Loucy (cell line): ENCODE data around the gene SLC25A42.
A peak's percentile ranks its signal among the peaks of the same experiment; 100 is the strongest.
"Not testable (repeated sequence)": the region's sequence is repeated elsewhere in the genome, so short reads cannot be mapped to it uniquely, and the experiment has no call there.

Experiments
- H2AFZ ChIP-seq: fragments of 200-600 bp; sonication (generic); 2 replicates; pipeline ENCODE4 v1.6.0; 2016; ENCODE audit warnings: antibody characterized with exemption, mild to moderate bottlenecking, low read length, moderate library complexity
- H3F3A ChIP-seq: fragments of 200-600 bp; 2 replicates; pipeline ENCODE4 v1.6.0; 2016; ENCODE audit warnings: antibody characterized with exemption, low read depth, mild to moderate bottlenecking
- H3K27me3 ChIP-seq: fragments of 200-600 bp; sonication (generic); 2 replicates; pipeline ENCODE4 v1.6.1; 2014; ENCODE audit warnings: low read length, mild to moderate bottlenecking; ENCODE audit not compliant: insufficient read depth, poor library complexity, severe bottlenecking
- H3K36me3 ChIP-seq: fragments of 200-600 bp; sonication (generic); 2 replicates; pipeline ENCODE4 v1.6.1; 2016; ENCODE audit warnings: low read length; ENCODE audit not compliant: insufficient read depth
- H3K4me1 ChIP-seq: fragments of 200-600 bp; sonication (generic); 2 replicates; pipeline ENCODE4 v1.5.1; 2014; ENCODE audit warnings: low read length, mild to moderate bottlenecking; ENCODE audit not compliant: insufficient read depth, poor library complexity, severe bottlenecking
- H3K4me2 ChIP-seq: fragments of 200-600 bp; sonication (generic); 2 replicates; pipeline ENCODE4 v1.6.0; 2014; ENCODE audit warnings: antibody characterized with exemption, low read length, low read depth, mild to moderate bottlenecking; ENCODE audit not compliant: poor library complexity, severe bottlenecking
- H3K4me3 ChIP-seq: fragments of 200-600 bp; sonication (generic); 2 replicates; pipeline ENCODE4 v1.5.1; 2014; ENCODE audit warnings: low read length, mild to moderate bottlenecking, mixed read lengths; ENCODE audit not compliant: poor library complexity, severe bottlenecking
- H3K79me2 ChIP-seq: fragments of 200-600 bp; sonication (generic); 2 replicates; pipeline ENCODE4 v1.6.1; 2014; ENCODE audit warnings: low read length; ENCODE audit not compliant: insufficient read depth
- H3K9ac ChIP-seq: fragments of 200-600 bp; sonication (generic); 2 replicates; pipeline ENCODE4 v1.6.0; 2014; ENCODE audit warnings: mild to moderate bottlenecking, low read depth, low read length, moderate library complexity; ENCODE audit not compliant: poor library complexity, severe bottlenecking
- H3K9me2 ChIP-seq: fragments of 200-600 bp; sonication (generic); replicated peaks from 2 replicates; pipeline ENCODE4 v1.6.1; 2016; ENCODE audit warnings: low read depth, low read length, mixed read lengths
- H3K9me3 ChIP-seq: fragments of 200-600 bp; sonication (generic); 2 replicates; pipeline ENCODE4 v1.6.1; 2014; ENCODE audit warnings: mild to moderate bottlenecking, antibody characterized with exemption, low read length, low read depth; ENCODE audit not compliant: insufficient read depth
- H4K20me1 ChIP-seq: fragments of 200-600 bp; sonication (generic); 2 replicates; pipeline ENCODE4 v1.6.0; 2014; ENCODE audit warnings: antibody characterized with exemption, low read length, mild to moderate bottlenecking; ENCODE audit not compliant: insufficient read depth, poor library complexity, severe bottlenecking
- CTCF ChIP-seq: fragments of 200-600 bp; sonication (generic); conservative IDR thresholded peaks from 2 replicates; pipeline ENCODE4 v1.5.1; 2014; ENCODE audit warnings: mild to moderate bottlenecking, antibody characterized with exemption, low read length
- EZH2phosphoT487 ChIP-seq: fragments of 200-600 bp; IDR thresholded peaks from 2 replicates; pipeline ENCODE4 v1.6.1; 2018; ENCODE audit warnings: antibody characterized with exemption, mild to moderate bottlenecking, moderate library complexity, borderline replicate concordance

The SLC25A42 gene, protein sequence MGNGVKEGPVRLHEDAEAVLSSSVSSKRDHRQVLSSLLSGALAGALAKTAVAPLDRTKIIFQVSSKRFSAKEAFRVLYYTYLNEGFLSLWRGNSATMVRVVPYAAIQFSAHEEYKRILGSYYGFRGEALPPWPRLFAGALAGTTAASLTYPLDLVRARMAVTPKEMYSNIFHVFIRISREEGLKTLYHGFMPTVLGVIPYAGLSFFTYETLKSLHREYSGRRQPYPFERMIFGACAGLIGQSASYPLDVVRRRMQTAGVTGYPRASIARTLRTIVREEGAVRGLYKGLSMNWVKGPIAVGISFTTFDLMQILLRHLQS

DNA sequence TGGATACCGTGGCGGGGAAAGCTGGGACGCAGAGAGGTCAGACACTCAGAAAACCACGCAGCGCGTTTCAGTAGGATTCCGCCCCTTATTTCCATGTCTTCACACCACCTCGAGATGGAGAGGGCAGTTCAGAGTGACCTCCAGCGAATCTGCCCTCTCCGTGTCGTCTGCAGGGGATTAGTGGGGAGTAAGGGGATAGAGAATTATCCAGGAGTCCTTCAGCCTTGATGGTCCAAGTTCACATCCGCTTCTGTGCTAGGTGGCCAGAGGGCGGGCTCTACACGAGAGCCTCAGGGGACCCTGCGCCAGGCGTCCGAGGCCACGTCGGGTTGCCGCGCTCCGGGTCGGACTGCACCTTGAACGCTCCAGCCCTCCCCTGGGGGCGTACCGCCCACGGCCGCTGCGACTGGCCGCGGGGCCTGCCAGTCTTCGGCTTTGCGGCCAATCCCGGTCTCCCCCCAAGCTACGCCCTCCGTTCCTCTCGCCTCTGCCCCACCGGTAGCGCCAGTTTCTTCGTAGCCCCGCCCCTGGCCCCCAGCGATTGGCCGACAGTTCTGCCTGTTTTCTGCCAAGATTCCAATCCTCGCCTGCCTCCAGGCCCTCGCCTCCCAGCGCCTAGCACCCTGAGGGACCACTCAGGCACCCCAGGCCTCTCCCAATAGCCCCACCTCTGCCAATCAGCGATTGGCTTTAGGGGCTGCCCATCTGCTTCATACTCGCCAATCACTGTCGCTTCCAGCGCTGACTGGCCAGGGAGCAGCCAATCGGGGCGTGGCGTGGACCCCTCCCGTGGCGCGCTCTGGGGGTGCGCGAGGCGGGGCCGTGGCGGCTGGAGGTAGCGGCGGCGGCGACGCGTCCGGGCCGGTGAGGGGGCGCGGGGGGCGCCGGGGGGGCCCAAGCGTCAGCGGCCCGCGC lies at the start of gene SLC25A42:
SLC25A42 (plus strand) TSS at position 812 of the 915 bp plus-strand sequence. CDS start 32,131 bp downstream, outside the sequence.
- Histone ChIP-seq H3F3A (0 out of 2 replicates have a peak, but pooled peaks cover 4% of the 10 kb centered on the region), H3K9ac (peak within 1 kb of the TSS; percentile 84), H3K27me3 (no peaks in the 10 kb centered on the region), H3K9me3 (no peaks in the 10 kb centered on the region), H3K4me1 (peaks cover 47% of the 10 kb centered on the region), H2AFZ (peak within 1 kb of the TSS; percentile 68), H3K36me3 (no peaks in the 10 kb centered on the region; the same call in 1 of the 2 replicates), H3K4me2 (peak within 1 kb of the TSS; percentile 94), H3K79me2 (peaks cover 36% of the 10 kb centered on the region), H3K9me2 (no peaks in the 10 kb centered on the region), H3K4me3 (peak within 1 kb of the TSS; percentile 83), H4K20me1 (peaks cover 3% of the 10 kb centered on the region)
- no peak for TF ChIP-seq CTCF
- TF ChIP-seq EZH2phosphoT487 = no peak

DNA sequence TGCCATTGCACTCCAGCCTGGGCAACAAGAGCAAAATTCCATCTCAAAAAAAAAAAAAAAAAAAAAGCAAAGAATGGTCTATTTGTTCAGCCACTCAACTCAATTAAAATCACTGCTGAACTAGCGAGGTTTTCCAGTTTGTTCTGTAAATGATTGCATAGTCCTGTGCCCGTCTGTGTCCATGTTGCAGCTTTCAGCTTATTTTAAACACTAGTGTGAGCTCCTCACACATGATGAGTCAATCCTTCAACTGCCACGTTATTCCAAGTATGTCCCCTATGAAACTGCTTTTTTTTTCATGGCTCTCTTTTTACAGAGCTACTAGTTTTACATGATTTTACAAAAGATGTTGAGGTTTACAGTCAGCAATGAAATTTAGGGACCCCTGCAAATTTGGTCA lies 42.7 kb upstream of the SLC25A42 start:
- Histone ChIP-seq H4K20me1 (peaks cover 67% of the 10 kb centered on the region), H3K9ac (no peak overlapping the region), H3K36me3 (peaks cover 68% of the 10 kb centered on the region; the same call in 1 of the 2 replicates), H3K4me1 (peaks cover 19% of the 10 kb centered on the region), H3K4me2 (peak overlapping the region; percentile 69), H3K9me2 (no peaks in the 10 kb centered on the region), H3K79me2 (peaks cover 85% of the 10 kb centered on the region), H3K4me3 (peak overlapping the region; percentile 39), H3K9me3 (no peaks in the 10 kb centered on the region), H2AFZ (no peak overlapping the region), H3F3A (no peaks in the 10 kb centered on the region), H3K27me3 (no peaks in the 10 kb centered on the region)
- TF ChIP-seq EZH2phosphoT487 (no peak), CTCF (no peak)

DNA sequence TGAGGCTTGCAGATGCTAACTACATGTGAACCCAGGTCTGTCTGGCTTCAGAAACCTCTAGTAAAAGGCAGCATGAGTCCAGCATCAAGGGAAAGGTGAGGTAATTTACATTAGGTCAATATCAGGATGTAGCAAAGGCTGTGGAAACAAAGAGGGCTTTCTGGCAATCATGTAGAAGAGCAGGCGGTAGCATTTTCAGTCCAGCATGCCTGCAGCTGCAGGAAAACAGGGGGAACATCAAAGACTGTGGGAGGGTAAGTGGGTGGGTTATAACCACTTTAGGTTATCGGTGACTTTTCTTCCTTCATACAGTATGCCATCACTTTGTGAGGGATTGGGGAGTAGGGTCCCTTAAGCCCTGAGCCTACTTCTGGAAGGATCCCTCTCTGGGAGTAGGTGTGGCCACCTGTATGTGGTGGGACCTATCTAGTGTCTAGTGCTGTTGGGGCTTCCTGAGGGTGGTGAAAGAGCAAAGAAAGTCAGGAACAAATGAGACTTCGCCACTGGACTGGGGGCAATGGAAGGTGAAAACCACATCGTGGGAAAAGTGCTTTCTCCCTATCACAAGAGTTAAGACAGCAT lies 41.3 kb upstream of the SLC25A42 start:
- Histone ChIP-seq H3K36me3 (peaks cover 68% of the 10 kb centered on the region; the same call in 1 of the 2 replicates), H3K79me2 (peaks cover 85% of the 10 kb centered on the region), H4K20me1 (peaks cover 72% of the 10 kb centered on the region), H3K4me1 (peaks cover 19% of the 10 kb centered on the region), H3K9me2 (no peaks in the 10 kb centered on the region), H3K4me3 (peak overlapping the region; percentile 57), H3K9me3 (no peaks in the 10 kb centered on the region), H3K4me2 (peak overlapping the region; percentile 69), H2AFZ (no peak overlapping the region), H3F3A (no peaks in the 10 kb centered on the region), H3K27me3 (no peaks in the 10 kb centered on the region), H3K9ac (peak overlapping the region; percentile 20)
- TF ChIP-seq CTCF (no peak), EZH2phosphoT487 (no peak)

- not testable (repeated sequence) for H3F3A ChIP-seq, H2AFZ ChIP-seq, H3K9me2 ChIP-seq, H3K9me3 ChIP-seq, H3K27me3 ChIP-seq
- H3K4me2 ChIP-seq = peak overlapping the region; percentile 69
- peaks cover 79% of the 10 kb centered on the region for H4K20me1 ChIP-seq
- peak overlapping the region; percentile 57 for H3K4me3 ChIP-seq
- H3K79me2 ChIP-seq = peaks cover 94% of the 10 kb centered on the region
- peaks cover 22% of the 10 kb centered on the region for H3K4me1 ChIP-seq
- peak overlapping the region; percentile 20 for H3K9ac ChIP-seq
- H3K36me3 ChIP-seq = peaks cover 67% of the 10 kb centered on the region; the same call in 1 of the 2 replicates
Observed at GRCh38 chr19:19023376-19023775, 40.4 kb upstream of the SLC25A42 start.
